ENCODE results near the gene TMEM273.

TMEM273 gene

DNA sequence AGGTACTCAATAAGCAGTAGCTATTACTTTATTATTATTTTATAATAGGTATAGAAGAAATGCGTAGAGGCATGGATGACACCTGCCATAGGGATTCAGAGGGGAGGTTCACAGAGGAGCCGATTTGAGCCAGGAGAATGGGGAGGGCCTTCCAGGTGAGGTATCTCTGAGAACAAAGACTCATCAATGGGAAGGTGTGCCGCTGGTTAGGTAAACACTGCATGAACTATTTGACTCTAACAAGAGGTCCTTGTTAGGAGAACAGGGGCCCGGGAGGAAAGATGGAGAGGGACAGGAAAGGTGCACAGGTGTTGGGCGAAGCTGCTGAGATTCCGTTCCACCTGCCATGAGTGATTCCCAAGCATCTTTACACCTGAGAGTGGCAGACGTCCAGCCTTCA lies 41.8 kb upstream of the TMEM273 start:
- no peak overlapping the region for H3K4me3 ChIP-seq (ENCODE audit: low read length in 2 of 2)
- whole genome bisulfite sequencing, 2 donors (ENCODE audit: extremely low coverage in 2 of 2, insufficient read length in 2 of 2, insufficient replicate concordance in 1 of 2), result no CpG with 5 or more reads among the region's 7 CpGs

GRCh38 chr10:49228677-49229076 lies 40.5 kb upstream of the TMEM273 start:
- H4K8ac ChIP-seq (ENCODE audit: low read depth, low read length), result no peak overlapping the region
- no peak overlapping the region for H3K4me2 ChIP-seq (ENCODE audit: insufficient read depth, low read length, poor library complexity, severe bottlenecking)
- no peak overlapping the region for H2BK15ac ChIP-seq (ENCODE audit: low read length)
- no peaks in the 10 kb centered on the region for H3K79me1 ChIP-seq (ENCODE audit: low read depth, low read length)
- no peak overlapping the region for H2BK12ac ChIP-seq (ENCODE audit: low read length)
- no peaks in the 10 kb centered on the region for H3K9me3 ChIP-seq (replicated peaks in 1 of 2; ENCODE audit: control insufficient read depth in 2 of 2, insufficient read depth in 1 of 2, low read depth in 1 of 2, low read length in 2 of 2)
- no peak overlapping the region for H4K91ac ChIP-seq (ENCODE audit: low read depth, low read length, poor library complexity)
- no peaks in the 10 kb centered on the region for H3K27me3 ChIP-seq (ENCODE audit: control insufficient read depth in 3 of 3, insufficient read depth in 3 of 3, low read depth in 1 of 3, low read length in 3 of 3)
- H3K4me3 ChIP-seq (ENCODE audit: low read length in 2 of 2), result no peak overlapping the region
- no peak overlapping the region for H3K14ac ChIP-seq (ENCODE audit: low read length)
- no peaks in the 10 kb centered on the region for H3K4me1 ChIP-seq (ENCODE audit: control insufficient read depth in 2 of 2, insufficient read depth in 1 of 2, low read depth in 1 of 2, low read length in 2 of 2)
- no peak overlapping the region for H2BK5ac ChIP-seq (ENCODE audit: low read length)
- H3K27ac ChIP-seq (replicated peaks; ENCODE audit: low read length), result no peak overlapping the region
- H3K4ac ChIP-seq (ENCODE audit: low read length), result no peak overlapping the region
- WGBS, 2 donors (ENCODE audit: extremely low coverage in 2 of 2, insufficient read length in 2 of 2, insufficient replicate concordance in 1 of 2), result no CpG with 5 or more reads among the region's 20 CpGs
- H2AFZ ChIP-seq (ENCODE audit: low read length), result no peak overlapping the region
- no peaks in the 10 kb centered on the region for H3K36me3 ChIP-seq (replicated peaks in 1 of 2; ENCODE audit: control insufficient read depth in 2 of 2, insufficient read depth in 2 of 2, low read length in 2 of 2)
- DNase-seq (ENCODE audit: low spot score), result no peak
- no peak overlapping the region for H2AK5ac ChIP-seq (ENCODE audit: low read depth, low read length)
- H3K18ac ChIP-seq (ENCODE audit: low read length), result no peak overlapping the region
- no peak overlapping the region for H3K23ac ChIP-seq (ENCODE audit: low read depth, low read length, poor library complexity)
- H2BK120ac ChIP-seq (ENCODE audit: low read depth, low read length), result no peak overlapping the region
- no peak overlapping the region for H3K9ac ChIP-seq (ENCODE audit: low read depth, low read length, poor library complexity)

More for the DNA sequence above, 41.8 kb upstream of the TMEM273 start:
- Histone ChIP-seq H3K18ac (ENCODE audit: low read length) (no peak overlapping the region), H3K4me1 (ENCODE audit: control insufficient read depth in 2 of 2, insufficient read depth in 1 of 2, low read depth in 1 of 2, low read length in 2 of 2) (no peaks in the 10 kb centered on the region), H3K4me2 (ENCODE audit: insufficient read depth, low read length, poor library complexity, severe bottlenecking) (no peak overlapping the region), H2BK120ac (ENCODE audit: low read depth, low read length) (no peak overlapping the region), H2BK15ac (ENCODE audit: low read length) (no peak overlapping the region), H2BK5ac (ENCODE audit: low read length) (no peak overlapping the region), H3K23ac (ENCODE audit: low read depth, low read length, poor library complexity) (no peak overlapping the region), H3K4ac (ENCODE audit: low read length) (no peak overlapping the region), H3K9ac (ENCODE audit: low read depth, low read length, poor library complexity) (no peak overlapping the region), H3K36me3 (replicated peaks in 1 of 2; ENCODE audit: control insufficient read depth in 2 of 2, insufficient read depth in 2 of 2, low read length in 2 of 2) (no peaks in the 10 kb centered on the region), H3K27me3 (ENCODE audit: control insufficient read depth in 3 of 3, insufficient read depth in 3 of 3, low read depth in 1 of 3, low read length in 3 of 3) (no peaks in the 10 kb centered on the region), H4K8ac (ENCODE audit: low read depth, low read length) (no peak overlapping the region), H2AFZ (ENCODE audit: low read length) (no peak overlapping the region), H3K27ac (replicated peaks; ENCODE audit: low read length) (no peak overlapping the region), H2BK12ac (ENCODE audit: low read length) (no peak overlapping the region), H3K14ac (ENCODE audit: low read length) (no peak overlapping the region), H4K91ac (ENCODE audit: low read depth, low read length, poor library complexity) (no peak overlapping the region), H2AK5ac (ENCODE audit: low read depth, low read length) (no peak overlapping the region), H3K9me3 (replicated peaks in 1 of 2; ENCODE audit: control insufficient read depth in 2 of 2, insufficient read depth in 1 of 2, low read depth in 1 of 2, low read length in 2 of 2) (no peaks in the 10 kb centered on the region), H3K79me1 (ENCODE audit: low read depth, low read length) (no peaks in the 10 kb centered on the region)
- no peak for DNase-seq (ENCODE audit: low spot score)

- Histone ChIP-seq H3K36me3 (replicated peaks in 1 of 2; ENCODE audit: control insufficient read depth in 2 of 2, insufficient read depth in 2 of 2, low read length in 2 of 2) (no peaks in the 10 kb centered on the region), H2AFZ (ENCODE audit: low read length) (no peak overlapping the region), H4K91ac (ENCODE audit: low read depth, low read length, poor library complexity) (no peak overlapping the region), H3K18ac (ENCODE audit: low read length) (no peak overlapping the region), H2BK120ac (ENCODE audit: low read depth, low read length) (no peak overlapping the region), H3K9ac (ENCODE audit: low read depth, low read length, poor library complexity) (no peak overlapping the region), H2AK5ac (ENCODE audit: low read depth, low read length) (no peak overlapping the region), H3K27ac (replicated peaks; ENCODE audit: low read length) (no peak overlapping the region), H3K4ac (ENCODE audit: low read length) (no peak overlapping the region), H2BK12ac (ENCODE audit: low read length) (no peak overlapping the region), H3K79me1 (ENCODE audit: low read depth, low read length) (no peaks in the 10 kb centered on the region), H3K14ac (ENCODE audit: low read length) (no peak overlapping the region), H3K23ac (ENCODE audit: low read depth, low read length, poor library complexity) (no peak overlapping the region), H2BK5ac (ENCODE audit: low read length) (no peak overlapping the region), H3K4me1 (ENCODE audit: control insufficient read depth in 2 of 2, insufficient read depth in 1 of 2, low read depth in 1 of 2, low read length in 2 of 2) (no peaks in the 10 kb centered on the region), H3K4me2 (ENCODE audit: insufficient read depth, low read length, poor library complexity, severe bottlenecking) (no peak overlapping the region), H2BK15ac (ENCODE audit: low read length) (no peak overlapping the region), H3K27me3 (ENCODE audit: control insufficient read depth in 3 of 3, insufficient read depth in 3 of 3, low read depth in 1 of 3, low read length in 3 of 3) (no peaks in the 10 kb centered on the region), H3K9me3 (replicated peaks in 1 of 2; ENCODE audit: control insufficient read depth in 2 of 2, insufficient read depth in 1 of 2, low read depth in 1 of 2, low read length in 2 of 2) (no peaks in the 10 kb centered on the region), H4K8ac (ENCODE audit: low read depth, low read length) (no peak overlapping the region), H3K4me3 (ENCODE audit: low read length in 2 of 2) (no peak overlapping the region)
- DNase-seq (ENCODE audit: low spot score), result no peak
- WGBS, 2 donors (ENCODE audit: extremely low coverage in 2 of 2, insufficient read length in 2 of 2, insufficient replicate concordance in 1 of 2), result no CpG with 5 or more reads among the region's 5 CpGs
Measured at GRCh38 chr10:49227406-49227805, 39.2 kb upstream of the TMEM273 start.

- Histone ChIP-seq H3K4ac (ENCODE audit: low read length) (no peak overlapping the region), H2BK15ac (ENCODE audit: low read length) (no peak overlapping the region), H3K4me2 (ENCODE audit: insufficient read depth, low read length, poor library complexity, severe bottlenecking) (no peak overlapping the region), H3K27me3 (ENCODE audit: control insufficient read depth in 3 of 3, insufficient read depth in 3 of 3, low read depth in 1 of 3, low read length in 3 of 3) (no peaks in the 10 kb centered on the region), H3K4me1 (ENCODE audit: control insufficient read depth in 2 of 2, insufficient read depth in 1 of 2, low read depth in 1 of 2, low read length in 2 of 2) (no peaks in the 10 kb centered on the region), H3K4me3 (ENCODE audit: low read length in 2 of 2) (no peak overlapping the region), H4K91ac (ENCODE audit: low read depth, low read length, poor library complexity) (no peak overlapping the region), H3K27ac (replicated peaks; ENCODE audit: low read length) (no peak overlapping the region), H4K8ac (ENCODE audit: low read depth, low read length) (no peak overlapping the region), H3K9ac (ENCODE audit: low read depth, low read length, poor library complexity) (no peak overlapping the region), H3K23ac (ENCODE audit: low read depth, low read length, poor library complexity) (no peak overlapping the region), H3K18ac (ENCODE audit: low read length) (no peak overlapping the region), H2BK120ac (ENCODE audit: low read depth, low read length) (no peak overlapping the region), H3K36me3 (replicated peaks in 1 of 2; ENCODE audit: control insufficient read depth in 2 of 2, insufficient read depth in 2 of 2, low read length in 2 of 2) (no peaks in the 10 kb centered on the region), H2AFZ (ENCODE audit: low read length) (no peak overlapping the region), H3K9me3 (replicated peaks in 1 of 2; ENCODE audit: control insufficient read depth in 2 of 2, insufficient read depth in 1 of 2, low read depth in 1 of 2, low read length in 2 of 2) (no peaks in the 10 kb centered on the region), H3K14ac (ENCODE audit: low read length) (no peak overlapping the region), H3K79me1 (ENCODE audit: low read depth, low read length) (no peaks in the 10 kb centered on the region), H2BK12ac (ENCODE audit: low read length) (no peak overlapping the region), H2AK5ac (ENCODE audit: low read depth, low read length) (no peak overlapping the region), H2BK5ac (ENCODE audit: low read length) (no peak overlapping the region)
- no peak for DNase-seq (ENCODE audit: low spot score)
- no CpG with 5 or more reads among the region's 4 CpGs for WGBS, 2 donors (ENCODE audit: extremely low coverage in 2 of 2, insufficient read length in 2 of 2, insufficient replicate concordance in 1 of 2)
Measured at GRCh38 chr10:49226594-49226993, 38.4 kb upstream of the TMEM273 start.

Data from neuronal stem cell (in vitro differentiated cells).